Activated T-cell treated with anti-CD3 and anti-CD28 coated beads for 48 hours (primary cell): Measurements from ENCODE around the gene CYB561.

Experiments used
- DNase-seq: peaks from one replicate; pipeline ENCODE4 v3.0.0-alpha.2; 2020; ENCODE audit warnings: low read depth

Gene CYB561

DNA sequence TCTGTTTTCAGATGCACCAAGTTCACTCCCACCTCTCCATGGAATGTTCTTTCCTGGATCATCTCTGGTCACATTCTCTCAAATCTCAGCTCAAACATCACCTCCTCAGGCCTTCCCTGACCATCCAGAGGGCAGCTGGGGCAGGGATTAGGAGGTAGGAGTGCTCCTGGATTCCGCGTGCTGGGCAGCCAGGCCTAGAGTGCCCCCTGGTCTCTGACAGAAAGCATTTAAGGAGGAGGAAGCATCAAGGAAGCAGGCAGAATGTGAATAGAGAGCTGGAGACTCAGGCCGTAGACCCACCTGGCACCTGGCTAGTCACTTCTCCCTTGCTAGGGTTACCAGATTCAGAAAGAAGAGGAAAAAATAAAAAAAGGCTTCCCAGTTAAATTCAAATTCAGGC is 2.5 kb upstream of the CYB561 start:
- DNase-seq = no peak

DNA sequence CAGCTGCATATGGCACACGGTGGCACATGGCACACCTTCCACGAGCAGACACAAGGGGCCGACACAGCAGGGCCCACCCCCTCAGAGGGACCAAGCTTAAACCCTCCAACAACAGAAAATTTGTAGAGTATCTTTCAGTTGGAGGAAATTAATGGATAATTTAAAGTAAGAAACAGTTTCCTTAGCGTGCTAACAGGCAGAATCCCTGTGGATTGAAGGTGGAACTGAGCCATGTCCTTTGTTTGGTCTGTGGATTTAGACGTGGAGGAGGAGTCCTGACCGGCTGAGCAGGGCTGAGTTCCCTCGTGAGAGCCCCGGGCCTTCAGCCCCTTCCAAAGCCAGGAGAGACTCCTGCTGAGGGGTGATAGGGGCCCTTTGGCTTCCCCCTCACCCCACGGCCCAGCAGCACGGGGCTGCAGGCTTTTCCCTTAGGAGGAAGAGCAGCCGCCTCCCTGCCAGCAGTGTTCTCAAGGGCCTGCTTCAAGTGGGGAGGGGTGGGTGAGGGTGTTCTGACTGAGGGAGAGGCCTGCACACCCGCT is 1.4 kb upstream of the CYB561 start:
- no peak for DNase-seq

DNA sequence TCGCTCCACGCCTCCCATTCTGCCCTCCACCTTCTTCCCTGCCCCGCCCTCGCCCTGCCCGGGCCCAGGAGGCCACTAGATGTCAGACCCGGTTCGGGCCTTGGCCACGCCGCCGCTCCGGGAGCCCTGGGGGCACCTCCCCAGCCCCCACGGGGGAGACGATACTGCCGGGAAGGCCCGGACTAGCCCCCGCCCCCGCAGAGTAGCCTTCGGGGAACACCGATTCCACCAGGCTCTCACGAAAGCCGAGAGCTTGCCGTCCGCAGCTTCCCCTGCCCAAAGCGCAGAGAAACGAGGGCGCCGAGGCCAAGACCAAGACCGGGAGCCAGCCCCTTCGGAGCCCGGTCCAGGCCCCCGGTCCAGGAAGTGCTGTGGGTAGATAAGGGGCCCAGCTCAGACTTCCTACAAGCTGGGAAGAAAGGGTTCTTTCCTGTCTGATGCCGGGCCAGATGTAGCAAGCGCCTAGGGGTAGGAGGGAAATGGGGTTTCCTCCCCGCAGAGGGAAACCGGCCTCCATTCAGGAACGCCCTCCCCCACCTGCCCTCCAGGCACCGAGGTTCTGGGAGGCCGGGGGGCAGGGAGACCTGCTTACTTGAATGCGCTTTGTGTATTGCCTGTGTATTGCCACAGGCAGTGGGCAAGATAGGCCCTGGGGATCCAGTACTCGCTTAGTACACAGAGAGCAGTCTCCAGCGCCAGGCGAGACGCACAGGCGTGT is 806 bp upstream of the CYB561 start:
- peak; percentile 28 for DNase-seq

DNA sequence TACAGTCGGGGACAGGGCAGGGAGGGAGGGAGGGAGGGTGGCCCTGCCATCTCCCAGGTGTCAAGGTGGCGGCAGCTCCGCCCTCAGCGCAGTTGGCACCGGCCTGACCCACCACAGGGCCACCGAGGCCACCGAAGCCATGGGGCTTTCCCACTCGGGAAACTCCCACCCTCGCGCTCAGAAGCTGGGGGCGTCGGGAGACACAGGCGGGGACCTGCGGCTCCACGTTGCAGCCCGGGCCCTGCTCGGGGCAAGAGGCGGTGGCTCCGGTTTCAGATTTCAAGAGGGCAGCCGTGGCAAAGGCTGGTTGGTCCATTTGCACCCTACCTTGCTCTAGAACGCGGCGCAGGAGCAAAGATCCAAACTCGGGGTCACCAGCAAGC is 544 bp downstream of the CYB561 start:
- peak; percentile 23 for DNase-seq

DNA sequence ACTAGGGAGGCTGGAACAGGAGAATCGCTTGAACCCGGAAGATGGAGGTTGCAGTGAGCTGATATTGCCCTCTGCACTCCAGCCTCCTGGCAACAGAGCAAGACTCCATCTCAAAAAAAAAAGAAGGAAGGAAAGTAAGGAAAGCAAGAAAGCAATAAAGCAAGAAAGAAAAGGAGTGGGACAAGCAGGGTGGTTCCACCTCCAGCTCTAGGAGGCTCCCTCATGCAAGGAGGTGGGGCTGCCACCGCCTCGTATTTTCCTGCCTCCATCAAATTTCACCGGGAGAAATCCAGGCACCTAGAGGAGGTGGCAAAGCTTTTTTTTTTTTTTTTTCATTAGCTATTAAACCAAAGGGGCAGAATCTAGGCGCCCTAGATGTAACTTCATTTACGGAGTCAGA is 1.0 kb downstream of the CYB561 start:
- no peak for DNase-seq

DNA sequence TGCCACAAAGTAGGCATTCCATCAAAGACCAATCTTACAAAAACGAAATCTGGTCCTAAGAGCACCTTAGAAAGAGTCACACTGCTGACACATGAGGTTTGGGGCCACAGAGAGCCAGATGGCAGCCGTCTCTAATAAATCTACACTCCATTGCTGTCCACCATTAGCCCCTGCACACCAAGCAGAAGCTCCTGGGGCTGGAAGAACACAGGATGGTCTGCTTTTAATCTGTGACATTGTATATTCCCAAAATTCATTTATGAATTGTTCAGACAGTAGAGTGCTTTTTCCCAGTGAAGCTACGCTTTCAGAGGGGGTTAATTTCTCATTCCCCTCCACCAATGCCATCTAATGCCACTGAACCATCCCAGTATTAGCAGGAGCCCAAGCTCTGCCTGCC is 1.6 kb downstream of the CYB561 start:
- DNase-seq = no peak

DNA sequence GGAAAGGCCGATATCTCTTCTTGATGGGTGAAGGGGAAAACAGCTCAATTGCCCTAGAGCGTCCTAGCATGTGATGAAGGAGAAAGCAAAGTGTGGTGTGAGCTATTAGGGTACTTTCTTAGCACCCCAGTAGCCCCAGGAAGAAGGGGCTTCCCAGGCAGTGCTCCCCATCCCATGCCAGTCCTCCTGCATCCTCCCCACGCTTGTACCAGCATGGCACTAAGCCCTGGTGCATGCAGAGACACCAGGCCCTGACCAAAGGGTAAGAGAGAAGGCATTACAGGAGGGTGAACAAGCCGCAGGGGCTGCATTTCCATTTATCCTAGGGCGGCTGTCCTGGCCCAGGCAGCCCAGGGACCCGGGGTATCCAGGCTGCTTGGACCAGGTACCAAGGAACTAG is 3.1 kb downstream of the CYB561 start:
- DNase-seq = no peak

DNA sequence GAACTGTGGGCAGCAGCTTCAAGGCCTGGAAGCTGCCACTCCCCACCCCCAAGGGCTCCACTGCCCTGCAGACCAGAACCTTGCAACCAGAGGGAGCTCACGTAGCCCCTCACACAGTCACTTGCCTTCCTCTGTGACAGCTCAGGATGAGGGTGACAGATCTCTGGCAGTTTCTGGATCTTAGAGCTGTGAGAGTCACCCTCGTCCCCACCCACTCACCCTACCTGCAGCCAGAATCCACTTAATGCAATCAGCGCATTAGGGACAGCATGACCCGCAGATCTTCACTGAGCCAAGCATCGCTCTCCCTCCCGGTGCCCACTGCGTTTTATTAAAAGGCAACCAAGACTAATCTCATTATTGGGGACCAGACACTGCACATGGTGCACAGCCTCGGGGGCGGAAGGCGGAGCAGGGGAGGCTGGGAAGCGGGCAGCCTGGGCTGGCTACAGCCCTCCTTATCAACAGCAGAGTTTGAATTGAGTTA is 3.5 kb downstream of the CYB561 start:
- no peak for DNase-seq

DNA sequence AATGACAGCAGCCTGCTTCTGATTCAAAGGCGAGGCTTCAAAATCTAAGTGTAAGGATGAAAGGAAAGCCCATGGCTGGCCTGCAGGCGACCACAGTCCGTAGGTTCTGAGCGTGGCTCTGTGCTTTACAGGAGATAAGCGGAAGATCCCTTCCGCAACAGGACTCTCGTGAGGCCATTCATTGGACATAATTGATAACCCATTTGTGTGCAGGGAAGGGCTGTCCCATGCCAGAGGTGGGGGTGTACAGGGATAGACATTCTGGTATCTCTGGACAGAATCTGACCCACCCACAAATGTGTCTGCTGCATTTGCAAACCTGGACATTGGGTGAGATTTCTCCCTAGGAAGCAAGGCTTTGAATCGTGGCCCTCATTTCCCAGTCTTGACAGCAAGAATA is 4.0 kb downstream of the CYB561 start:
- DNase-seq = no peak

DNA sequence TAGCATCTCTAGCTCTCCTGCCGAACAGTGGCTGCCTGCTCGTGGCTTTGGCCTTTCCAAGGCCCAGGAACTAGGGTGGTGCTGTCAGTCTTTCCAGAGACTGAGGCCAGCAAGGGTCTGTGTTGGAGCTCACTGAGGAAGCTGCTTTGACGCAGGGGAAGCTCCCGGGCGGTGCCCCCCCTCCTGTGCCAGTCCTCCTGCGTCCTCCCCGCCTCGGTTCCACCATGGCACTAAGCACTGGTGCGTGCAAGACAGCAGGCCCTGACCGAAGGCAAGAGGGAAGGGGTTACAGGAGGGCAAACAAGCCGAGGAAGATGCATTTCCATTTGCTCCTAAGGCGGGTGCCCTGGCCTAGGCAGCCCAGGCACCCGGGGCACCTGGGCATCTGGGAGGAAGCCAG is 4.5 kb downstream of the CYB561 start:
- no peak for DNase-seq

DNA sequence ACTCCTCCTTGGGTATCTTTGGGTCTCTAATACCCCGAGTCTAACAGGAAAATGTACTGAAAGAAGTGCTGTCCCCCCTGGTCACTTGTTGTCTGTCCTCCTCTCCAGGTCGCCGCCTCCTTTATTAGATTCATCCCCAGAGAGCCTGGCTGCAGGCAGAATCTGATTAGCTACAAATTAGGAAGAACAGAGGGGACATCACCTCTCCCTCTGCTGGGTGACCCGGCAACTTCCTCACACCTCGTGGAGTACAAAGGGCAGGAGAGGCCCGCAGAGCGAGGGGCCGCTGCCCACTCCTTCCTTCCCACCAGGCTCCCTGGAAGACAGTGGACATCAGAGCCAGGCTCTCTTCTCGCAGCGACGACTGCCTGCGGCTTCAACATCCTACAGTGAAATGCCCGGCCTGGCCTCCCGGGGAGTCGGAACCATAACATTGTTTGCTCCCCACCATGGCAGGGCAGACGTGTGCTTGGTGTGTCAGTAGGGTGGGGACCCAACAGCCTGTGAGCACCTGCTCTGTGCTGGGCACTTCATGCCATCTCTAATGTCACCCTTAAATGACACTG is 5.3 kb downstream of the CYB561 start:
- no peak for DNase-seq

DNA sequence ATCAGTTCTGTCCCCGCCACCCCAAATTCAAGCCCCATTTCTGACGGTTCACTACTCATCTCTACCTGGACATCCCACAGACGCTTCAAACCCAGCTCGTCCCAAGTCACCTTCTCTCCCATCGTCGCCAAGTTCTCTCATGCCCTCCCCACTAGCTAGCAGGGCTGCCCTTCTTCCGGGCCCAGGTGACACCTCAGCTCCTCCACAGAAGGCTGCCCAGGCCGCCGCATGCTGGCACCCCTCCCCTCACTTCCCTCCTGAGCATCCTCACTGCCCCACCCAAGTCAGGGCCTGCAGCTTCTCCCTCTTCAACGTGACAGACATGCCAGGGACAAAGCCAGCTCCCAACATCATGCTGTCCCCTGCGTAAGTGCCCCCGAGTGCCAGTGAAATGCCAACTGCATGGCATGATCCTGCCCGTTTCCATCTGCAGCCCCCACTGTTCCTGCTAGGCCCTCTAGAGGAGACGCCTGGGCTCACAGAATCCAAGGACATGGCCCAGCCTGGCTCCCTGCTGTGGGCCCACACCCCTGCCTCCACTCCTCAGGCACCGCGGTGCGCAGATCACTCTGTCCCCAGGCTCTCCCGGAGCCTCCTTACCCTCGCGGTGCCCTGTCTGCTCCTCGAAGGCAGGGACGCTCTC is 5.9 kb downstream of the CYB561 start:
- DNase-seq = no peak

DNA sequence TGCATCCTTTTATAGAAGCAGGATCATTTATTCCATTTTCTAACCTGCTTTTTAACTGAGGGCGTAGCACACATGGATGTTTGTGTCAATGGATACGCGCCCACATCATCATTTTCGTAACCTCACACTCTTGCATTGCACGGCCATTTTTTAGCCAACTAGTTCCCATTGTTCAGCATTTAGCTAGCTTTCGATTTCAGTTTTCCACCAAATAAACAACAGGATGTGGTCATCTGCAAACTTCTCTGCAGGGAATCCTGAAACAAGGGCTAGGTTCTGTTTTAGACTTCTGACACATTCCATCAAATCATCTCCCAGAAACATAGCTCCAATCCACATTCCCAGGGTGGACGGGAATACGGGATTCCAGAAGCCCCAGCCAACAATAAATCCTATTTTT is 6.4 kb downstream of the CYB561 start:
- DNase-seq = no peak

DNA sequence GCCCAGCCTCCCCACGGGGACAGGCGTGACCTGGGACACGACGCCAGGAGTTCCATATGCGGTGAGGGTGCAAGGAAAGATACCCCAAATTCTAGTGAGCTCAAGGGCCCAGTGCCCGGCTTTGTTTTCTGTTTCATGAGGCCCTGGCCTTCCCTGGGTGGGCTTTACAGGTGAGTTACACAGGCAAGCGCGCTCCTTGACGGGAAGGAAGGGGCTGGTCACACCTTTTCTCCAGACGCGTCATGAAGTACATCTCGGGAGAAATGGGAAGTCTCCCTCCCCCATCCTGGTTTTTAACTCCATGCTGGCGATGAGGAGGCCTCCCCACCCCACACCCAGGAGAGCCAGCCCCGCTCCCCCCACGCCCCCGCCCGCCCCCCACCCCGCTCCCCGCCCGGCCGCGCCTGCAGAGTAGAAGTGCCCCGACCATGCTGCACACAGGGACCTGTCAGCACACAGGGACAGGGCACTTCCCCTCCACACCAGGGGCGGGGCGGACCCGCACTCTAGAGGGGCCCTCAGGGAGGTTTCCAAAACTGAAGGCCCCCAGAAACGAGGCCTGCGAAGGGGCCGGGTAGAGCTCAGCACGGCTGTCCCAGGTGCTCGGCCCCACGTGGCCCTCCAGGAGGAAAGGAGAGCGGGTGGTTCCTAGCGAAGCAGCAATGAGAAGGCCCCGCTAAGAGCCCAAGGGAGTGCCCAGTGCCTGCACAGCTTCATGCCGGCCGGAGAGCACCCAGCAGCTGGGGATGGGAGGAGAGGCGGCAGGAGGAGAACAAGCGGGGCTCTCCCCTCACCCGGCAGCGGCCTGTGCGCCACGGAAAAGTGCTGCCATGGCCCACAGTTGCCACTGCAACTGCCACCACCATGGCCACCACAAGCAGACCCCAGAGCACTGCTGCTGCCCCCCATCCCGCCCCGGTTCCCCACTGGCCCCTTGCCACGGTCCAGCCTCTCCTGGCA is 7.7 kb downstream of the CYB561 start:
- DNase-seq = no peak

DNA sequence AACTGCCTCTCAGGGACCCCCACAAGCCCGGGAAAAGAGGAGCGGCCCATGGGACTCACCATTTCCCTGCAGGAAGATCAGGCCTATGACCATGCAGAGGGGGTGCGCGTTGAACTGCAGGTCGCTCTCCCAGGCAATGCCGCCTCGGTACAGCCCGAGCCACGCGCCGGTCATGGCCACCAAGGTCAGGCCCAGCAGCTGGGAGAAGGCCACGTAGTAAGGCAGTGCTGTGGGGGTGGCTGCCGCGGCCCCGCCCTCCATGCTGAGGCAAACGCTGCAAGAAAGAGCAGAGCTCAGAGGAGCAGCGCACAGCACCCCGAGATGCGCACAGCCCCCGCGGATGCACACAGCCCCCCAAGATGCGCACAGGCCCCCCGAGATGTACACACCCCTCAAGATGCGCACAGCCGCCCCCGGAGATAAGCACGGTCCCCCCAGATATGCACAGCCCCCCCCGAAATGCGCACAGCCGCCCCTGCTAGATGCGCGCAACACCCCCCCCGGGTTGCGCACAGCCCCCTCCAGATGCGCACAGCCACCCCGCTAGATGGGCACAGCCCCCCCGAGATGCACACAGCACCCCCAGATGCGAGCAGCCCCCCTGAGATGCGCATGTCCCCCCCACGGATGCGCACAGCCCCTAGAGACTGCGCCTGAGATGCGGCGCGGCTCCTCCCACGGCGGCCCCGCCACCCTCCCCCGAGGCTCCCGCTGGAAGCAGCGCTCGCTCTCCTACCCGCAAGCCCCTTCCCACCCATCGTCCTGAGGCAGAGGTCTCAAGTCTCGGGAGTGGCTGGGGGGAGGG is 8.6 kb downstream of the CYB561 start:
- DNase-seq = no peak

DNA sequence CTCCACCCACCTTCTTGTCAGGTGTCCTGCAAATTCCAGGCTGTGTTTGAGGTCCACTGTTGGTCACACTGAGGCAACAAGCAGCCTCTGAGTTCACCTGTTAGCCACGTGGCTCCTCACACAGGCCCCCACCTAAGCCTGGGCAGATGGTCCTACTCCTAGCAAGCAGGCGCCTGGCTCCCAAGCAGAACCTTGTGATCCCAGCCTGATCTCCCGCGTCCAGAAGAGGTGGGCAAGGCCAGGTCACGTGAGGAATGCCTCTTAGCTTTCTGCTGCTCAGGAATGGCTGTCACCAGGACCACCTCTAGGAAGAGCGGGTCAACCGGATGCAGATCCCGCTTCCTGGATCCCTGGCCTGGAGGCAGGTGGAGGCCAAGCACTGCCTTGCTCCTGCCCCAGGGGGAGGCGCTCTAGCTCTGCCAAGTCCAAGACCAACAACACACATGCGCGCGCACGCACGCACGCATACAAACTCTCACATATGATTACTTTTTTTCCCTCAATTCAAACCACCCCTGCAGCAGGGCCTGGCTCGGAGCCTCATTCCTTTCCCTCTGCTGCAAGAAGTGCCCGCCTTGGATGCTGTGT is 9.5 kb downstream of the CYB561 start:
- no peak for DNase-seq

DNA sequence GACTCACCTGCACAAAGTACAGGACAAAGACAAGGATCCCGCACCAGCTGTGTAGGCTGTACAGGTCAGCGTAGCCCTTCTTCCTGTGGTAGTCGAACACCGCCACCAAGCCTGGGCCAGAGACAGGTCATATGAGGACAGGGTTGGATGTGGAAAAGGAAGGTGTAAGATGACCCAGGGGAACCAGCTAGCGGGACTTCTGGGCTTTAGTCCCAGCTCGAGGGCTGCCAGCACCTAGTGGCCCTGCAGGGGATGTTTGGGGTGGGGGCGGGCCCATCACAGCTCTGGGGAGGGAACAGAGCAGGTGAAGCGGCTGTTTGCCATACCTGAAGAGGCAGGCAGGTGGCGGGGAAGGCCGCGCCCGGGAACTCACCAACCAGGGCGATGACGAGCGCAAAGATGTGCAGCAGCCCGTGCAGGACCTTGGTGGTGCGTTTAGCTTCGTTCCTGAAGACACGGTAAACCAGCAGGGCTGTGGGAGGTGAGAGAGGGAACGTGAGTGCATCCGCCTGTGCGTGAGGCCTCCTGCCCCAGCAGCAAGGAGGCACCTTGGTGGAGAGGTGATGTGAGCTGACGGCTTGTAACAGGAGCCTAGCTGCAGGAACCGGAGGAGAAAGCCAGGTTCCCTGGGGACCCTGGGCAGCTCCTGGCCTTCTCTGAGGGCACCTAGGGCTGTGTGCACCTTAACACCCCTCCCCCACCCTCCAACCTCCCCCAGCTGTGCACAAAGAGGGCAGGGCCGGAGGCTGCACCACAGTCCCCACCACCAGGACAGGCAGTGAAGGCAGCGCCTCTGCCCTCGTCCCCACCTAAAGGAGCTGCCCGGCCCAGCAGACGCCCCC is 10.2 kb downstream of the CYB561 start:
- DNase-seq = no peak

DNA sequence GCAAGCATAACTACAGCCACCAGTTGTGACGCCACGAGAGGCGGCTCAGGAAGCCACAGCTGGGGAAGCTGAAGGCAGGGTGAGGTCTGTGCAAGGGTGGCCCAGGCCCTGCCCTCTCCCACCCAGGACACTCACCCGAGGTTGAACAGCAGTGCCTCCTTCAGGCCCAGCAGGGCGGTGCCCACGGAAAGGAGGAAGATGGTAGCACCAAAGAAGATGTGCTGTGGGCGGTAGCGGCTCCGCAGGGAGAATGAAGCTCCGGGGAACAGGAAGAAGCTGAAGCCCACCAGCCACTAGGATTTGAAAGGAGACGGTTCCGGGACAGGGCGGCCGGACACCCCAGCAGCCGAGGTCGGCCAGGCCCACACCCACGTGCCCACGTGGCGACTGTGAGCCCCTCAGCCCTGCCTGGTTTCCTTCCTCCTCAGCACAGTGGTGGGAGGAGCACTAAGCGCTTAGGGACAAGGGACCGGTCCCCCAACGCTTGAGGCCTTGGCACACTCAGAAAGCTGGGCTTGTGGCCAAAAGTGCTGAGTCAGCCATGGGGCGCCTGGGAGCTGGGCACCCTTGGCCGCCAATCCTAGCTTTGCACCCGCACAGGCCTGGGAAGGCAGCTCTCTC is 11.0 kb downstream of the CYB561 start:
- DNase-seq = no peak

DNA sequence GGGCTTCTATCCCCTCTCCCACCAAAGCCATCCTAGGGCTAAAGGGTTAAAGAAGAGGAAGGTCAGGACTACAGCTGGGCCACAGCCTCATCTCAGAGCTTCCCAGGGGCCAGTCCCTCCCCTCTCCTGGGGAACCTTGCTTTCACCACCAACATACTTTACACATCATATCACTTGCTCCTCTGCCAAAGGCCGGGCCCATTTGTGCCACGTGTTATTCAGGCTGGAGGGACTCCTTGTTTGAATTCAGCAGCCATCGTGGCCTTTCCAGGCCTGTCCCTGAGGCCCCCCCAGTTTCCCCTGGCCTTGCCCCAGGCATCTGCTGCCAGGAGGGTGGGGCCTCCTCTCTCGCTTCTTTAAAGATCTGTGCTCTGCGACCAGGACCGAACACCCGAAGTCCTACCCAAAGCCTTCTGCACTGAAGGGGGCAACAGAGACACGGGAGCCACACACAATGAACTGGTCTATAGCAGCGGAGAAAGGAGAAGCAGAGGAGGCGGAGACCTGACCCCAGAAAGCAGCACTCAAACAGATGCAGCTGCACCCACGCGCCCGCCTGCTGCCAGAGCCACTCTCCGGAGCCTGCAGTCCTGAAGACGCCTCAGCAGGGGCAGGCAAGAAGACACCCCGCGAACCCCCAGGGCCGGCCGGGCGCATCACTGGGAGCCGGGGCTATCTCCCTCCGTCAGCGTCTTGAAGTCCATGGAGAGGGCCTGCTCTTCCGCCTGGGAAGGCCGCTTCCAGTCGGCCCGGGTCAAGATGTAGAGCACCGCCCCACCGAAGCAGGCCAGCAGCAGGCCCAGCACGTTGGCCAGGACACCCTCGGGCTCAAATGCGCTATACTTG is 12.1 kb downstream of the CYB561 start:
- no peak for DNase-seq
